HG03439 (cell line): Measurements from ENCODE around the gene TMEM106C.

Source experiments
- ATAC-seq: cut with Tn5 transposase; IDR thresholded peaks from one replicate; pipeline ENCODE4 v1.9.1; 2021; ENCODE audit warnings: mild to moderate bottlenecking, moderate library complexity; ENCODE audit not compliant: unreplicated experiment

Gene TMEM106C

GRCh38 chr12:47979166-47979565 lies 15.8 kb downstream of the TMEM106C start:
- ATAC-seq, result no peak

GRCh38 chr12:47979686-47980085 lies 16.3 kb downstream of the TMEM106C start:
- ATAC-seq, result no peak

GRCh38 chr12:47980197-47980596 lies 16.8 kb downstream of the TMEM106C start:
- ATAC-seq, result no peak

GRCh38 chr12:47980779-47981495 lies 17.5 kb downstream of the TMEM106C start:
- no peak for ATAC-seq

- ATAC-seq, result no peak
These were observed 18.3 kb downstream of the TMEM106C start for GRCh38 chr12:47981496-47982260.

GRCh38 chr12:47982311-47982710 lies 18.9 kb downstream of the TMEM106C start:
- ATAC-seq, result no peak

GRCh38 chr12:47982770-47983169 lies 19.4 kb downstream of the TMEM106C start:
- no peak for ATAC-seq

GRCh38 chr12:47983541-47984115 lies 20.2 kb downstream of the TMEM106C start:
- ATAC-seq, result no peak

GRCh38 chr12:47984331-47984801 lies 21.0 kb downstream of the TMEM106C start:
- ATAC-seq, result no peak

GRCh38 chr12:47985596-47986290 lies 22.3 kb downstream of the TMEM106C start:
- ATAC-seq, result no peak

GRCh38 chr12:47986291-47986660 lies 22.9 kb downstream of the TMEM106C start:
- no peak for ATAC-seq

GRCh38 chr12:47986832-47987231 lies 23.4 kb downstream of the TMEM106C start:
- no peak for ATAC-seq

GRCh38 chr12:47987411-47988072 lies 24.1 kb downstream of the TMEM106C start:
- no peak for ATAC-seq

- ATAC-seq, result no peak
These were observed 25.0 kb downstream of the TMEM106C start for GRCh38 chr12:47988073-47989022.

- ATAC-seq, result no peak
These were observed 25.6 kb downstream of the TMEM106C start for GRCh38 chr12:47989023-47989417.

- no peak for ATAC-seq
These were observed 26.3 kb downstream of the TMEM106C start for GRCh38 chr12:47989666-47990065.

- ATAC-seq, result peak; percentile 71
These were observed 27.1 kb downstream of the TMEM106C start for GRCh38 chr12:47990351-47991105.

GRCh38 chr12:47991106-47992061 lies 28.0 kb downstream of the TMEM106C start:
- ATAC-seq, result no peak
